Inferior parietal cortex (tissue), 1 donor: ENCODE measurements around the gene CDC5L.

ENCODE experiments used
- DNase-seq: peaks from one replicate; pipeline ENCODE4 v3.0.0-alpha.2; 2016; ENCODE audit errors: extremely low spot score

CDC5L gene

DNA sequence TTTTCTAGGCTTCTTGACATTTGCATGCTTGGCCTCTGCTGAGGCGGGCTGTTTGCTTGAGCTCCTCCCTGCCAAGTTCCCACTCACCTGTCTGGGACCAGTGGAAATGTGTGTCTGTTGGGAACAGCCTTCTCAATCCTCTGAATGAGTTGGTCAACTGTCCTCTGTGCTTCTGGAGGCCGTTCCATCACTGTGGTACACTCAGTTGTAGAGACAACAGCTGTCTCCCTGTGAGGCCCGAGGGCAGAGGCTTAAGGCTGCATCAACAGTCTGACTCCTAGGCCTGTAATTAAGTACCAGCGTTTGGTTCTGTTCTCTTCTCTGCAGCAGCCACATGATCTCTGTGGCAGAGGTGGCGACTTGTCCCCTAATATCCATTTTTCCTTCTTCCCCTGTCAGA lies 110.9 kb downstream of the CDC5L start:
- DNase-seq = no peak

DNA sequence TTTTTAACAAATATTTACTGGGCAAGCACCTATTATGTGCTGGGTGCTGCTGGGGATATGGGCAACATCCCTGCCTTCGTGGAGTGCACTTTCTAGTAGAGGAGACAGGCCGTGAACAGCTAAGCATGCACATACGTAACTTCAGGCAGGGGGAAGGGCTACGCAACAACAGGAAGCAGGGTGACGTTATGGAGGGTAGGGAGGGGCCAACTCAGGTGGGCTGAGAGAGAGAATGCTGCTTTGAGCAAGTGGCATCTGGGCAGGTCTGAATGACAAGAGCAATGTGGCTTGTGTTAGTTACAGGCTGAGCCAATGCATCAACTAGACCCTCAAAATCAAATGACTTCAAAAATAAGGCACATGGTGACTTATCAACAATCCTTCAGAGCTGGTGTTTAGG lies 112.1 kb downstream of the CDC5L start:
- no peak for DNase-seq
